Sigmoid colon (tissue), 7 donors: ENCODE data around the gene NAA80. TPM values are rescaled to one million over a fixed set of nuclear protein-coding genes. Genes with fewer than 3 reads are reported as not detected.

ENCODE experiments used
- DNase-seq: peaks from one replicate; pipeline ENCODE4 v3.0.0-alpha.2; 2019
- H3K27ac ChIP-seq, 4 donors: fragments of 200-600 bp; sonication (generic); one replicate each; pipeline ENCODE4 v1.5.1; 2016 to 2019; ENCODE audit warnings: mild to moderate bottlenecking in 1 of 4
- H3K27me3 ChIP-seq, 3 donors: fragments of 200-600 bp; sonication (generic); one replicate each; pipeline ENCODE4 v1.5.1; 2019; ENCODE audit warnings: mild to moderate bottlenecking in 1 of 3
- H3K36me3 ChIP-seq, 4 donors: fragments of 200-600 bp; sonication (generic); one replicate each; pipeline ENCODE4 v1.5.1; 2016 to 2019
- H3K4me1 ChIP-seq, 4 donors: fragments of 200-600 bp; sonication (generic); one replicate each; pipeline ENCODE4 v1.5.1; 2017 to 2019
- H3K4me3 ChIP-seq, 4 donors: fragments of 200-600 bp; sonication (generic); one replicate each; pipeline ENCODE4 v1.5.1; 2017 to 2019; ENCODE audit warnings: mild to moderate bottlenecking in 2 of 4, moderate library complexity in 1 of 4
- H3K9me3 ChIP-seq, 4 donors: fragments of 200-600 bp in 3 of 4; sonication (generic) in 3 of 4; one replicate each; pipeline versions ENCODE4 v1.5.1 to v1.6.1; 2013 to 2019
- EP300 ChIP-seq, 4 donors: sonication (generic); formaldehyde crosslinking; IDR thresholded peaks; one replicate each; pipeline ENCODE4 v1.6.1; 2017; ENCODE audit warnings: antibody characterized with exemption in 4 of 4
- POLR2A ChIP-seq, 2 donors: fragments of 450-650 bp; IDR thresholded peaks; one replicate each; pipeline ENCODE4 v1.6.1; 2016; ENCODE audit warnings: antibody characterized with exemption in 2 of 2, mild to moderate bottlenecking in 2 of 2, moderate library complexity in 2 of 2
- POLR2AphosphoS5 ChIP-seq, 4 donors: sonication (generic); formaldehyde crosslinking; IDR thresholded peaks; one replicate each; pipeline ENCODE4 v1.6.1; 2017; ENCODE audit warnings: antibody characterized with exemption in 4 of 4
- WGBS, 2 donors: extraction: QIAGEN DNeasy Blood & Tissue Kit; methylation state at CpG; one replicate each; pipeline ENCODE4 v1.1.7; 2013; 5-methylcytosine and 5-hydroxymethylcytosine counted together
- intact Hi-C: fragments of 100-400 bp; cut with DNase I; formaldehyde crosslinking; loops from one replicate; pipeline ENCODE4 v1.15.1; 2023
- polyA plus RNA-seq, 3 donors: library from polyadenylated mRNA; stranded (reverse); fragments of 200-250 nt; gene quantifications; one replicate each; pipeline ENCODE4 v1.2.3, GENCODE V29; 2013
- total RNA-seq, 4 donors: library from RNA; depleted of rRNA; stranded (reverse); fragments of >200 nt; gene quantifications; one replicate each; pipeline ENCODE4 v1.1.0, GENCODE V29; 2016
- TF ChIP-seq, protein P1 (sequence below), 4 experiments: fragments of 450-650 bp in 3 of 4; fragments of 200-600 bp in 1 of 4; IDR thresholded peaks; one replicate each; pipeline ENCODE4 v1.5.1; 2016 to 2019; ENCODE audit warnings: antibody characterized with exemption in 4 of 4, mild to moderate bottlenecking in 3 of 4, moderate library complexity in 2 of 4
- donor health status: healthy with polysubstance abuse.
- donor health status: Bipolar disorder and iron deficiency.
- donor health status: healthy.

The NAA80 gene
- total and polyA plus RNA-seq, 7 donors = 3.5 to 9.5 (median 6.4) TPM

GRCh38 chr3:50340147-50340447 is 40.9 kb upstream of the NAA80 start:
- H3K27me3 ChIP-seq = no peaks in the 10 kb centered on the region
- peak overlapping the region; percentile 93 to 100 (median 98) for H3K27ac ChIP-seq
- H3K9me3 ChIP-seq = no peaks in the 10 kb centered on the region
- H3K4me3 ChIP-seq = peak overlapping the region; percentile 34 to 62 (median 54)
- 23 to 55% methylated on average over 9 of the region's 9 CpGs for WGBS, 2 donors
- intact Hi-C loops = no loop called here
- no peaks in the 10 kb centered on the region for H3K36me3 ChIP-seq
- DNase-seq = no peak
- no peak for TF ChIP-seq POLR2AphosphoS5 (IDR thresholded peaks at IDR 0.05)
- no peak for TF ChIP-seq EP300 (IDR thresholded peaks at IDR 0.05)
- TF ChIP-seq POLR2A (IDR thresholded peaks at IDR 0.05) = no peak
- TF ChIP-seq, protein P1, sequence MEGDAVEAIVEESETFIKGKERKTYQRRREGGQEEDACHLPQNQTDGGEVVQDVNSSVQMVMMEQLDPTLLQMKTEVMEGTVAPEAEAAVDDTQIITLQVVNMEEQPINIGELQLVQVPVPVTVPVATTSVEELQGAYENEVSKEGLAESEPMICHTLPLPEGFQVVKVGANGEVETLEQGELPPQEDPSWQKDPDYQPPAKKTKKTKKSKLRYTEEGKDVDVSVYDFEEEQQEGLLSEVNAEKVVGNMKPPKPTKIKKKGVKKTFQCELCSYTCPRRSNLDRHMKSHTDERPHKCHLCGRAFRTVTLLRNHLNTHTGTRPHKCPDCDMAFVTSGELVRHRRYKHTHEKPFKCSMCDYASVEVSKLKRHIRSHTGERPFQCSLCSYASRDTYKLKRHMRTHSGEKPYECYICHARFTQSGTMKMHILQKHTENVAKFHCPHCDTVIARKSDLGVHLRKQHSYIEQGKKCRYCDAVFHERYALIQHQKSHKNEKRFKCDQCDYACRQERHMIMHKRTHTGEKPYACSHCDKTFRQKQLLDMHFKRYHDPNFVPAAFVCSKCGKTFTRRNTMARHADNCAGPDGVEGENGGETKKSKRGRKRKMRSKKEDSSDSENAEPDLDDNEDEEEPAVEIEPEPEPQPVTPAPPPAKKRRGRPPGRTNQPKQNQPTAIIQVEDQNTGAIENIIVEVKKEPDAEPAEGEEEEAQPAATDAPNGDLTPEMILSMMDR (IDR thresholded peaks at IDR 0.05) = no peak
- peaks cover 0 to 61% (median 59%) of the 10 kb centered on the region in 4 donors for H3K4me1 ChIP-seq

GRCh38 chr3:50339485-50340146 is 40.4 kb upstream of the NAA80 start:
- peak overlapping the region; percentile 93 to 100 (median 98) for H3K27ac ChIP-seq
- no peak for DNase-seq
- intact Hi-C loops = no loop called here
- H3K9me3 ChIP-seq = no peaks in the 10 kb centered on the region
- H3K4me1 ChIP-seq = peaks cover 0 to 63% (median 61%) of the 10 kb centered on the region in 4 donors
- no peak for TF ChIP-seq EP300 (IDR thresholded peaks at IDR 0.05)
- TF ChIP-seq POLR2A (IDR thresholded peaks at IDR 0.05) = no peak
- TF ChIP-seq, protein P1 (IDR thresholded peaks at IDR 0.05) = no peak
- no peak for TF ChIP-seq POLR2AphosphoS5 (IDR thresholded peaks at IDR 0.05)
- WGBS, 2 donors = 67 to 82% methylated on average over 14 of the region's 14 CpGs
- no peaks in the 10 kb centered on the region for H3K36me3 ChIP-seq
- peak overlapping the region; percentile 34 to 62 (median 54) for H3K4me3 ChIP-seq
- no peaks in the 10 kb centered on the region for H3K27me3 ChIP-seq

- no peaks in the 10 kb centered on the region for H3K27me3 ChIP-seq
- no peaks in the 10 kb centered on the region for H3K36me3 ChIP-seq
- WGBS, 2 donors = 54 to 76% methylated on average over 5 of the region's 5 CpGs
- H3K27ac ChIP-seq = peak overlapping the region; percentile 93 to 100 (median 98)
- intact Hi-C loops = no loop called here
- peak overlapping the region in 1 of 4 donors; percentile 83 for H3K4me3 ChIP-seq
- peaks cover 0 to 70% (median 67%) of the 10 kb centered on the region in 4 donors for H3K4me1 ChIP-seq
- no peaks in the 10 kb centered on the region for H3K9me3 ChIP-seq
- no peak for DNase-seq
- TF ChIP-seq POLR2A (IDR thresholded peaks at IDR 0.05) (no peak), POLR2AphosphoS5 (IDR thresholded peaks at IDR 0.05) (no peak), EP300 (IDR thresholded peaks at IDR 0.05) (no peak)
- TF ChIP-seq, protein P1 (IDR thresholded peaks at IDR 0.05) = no peak
Observed at GRCh38 chr3:50338965-50339364, 39.8 kb upstream of the NAA80 start.

DNA sequence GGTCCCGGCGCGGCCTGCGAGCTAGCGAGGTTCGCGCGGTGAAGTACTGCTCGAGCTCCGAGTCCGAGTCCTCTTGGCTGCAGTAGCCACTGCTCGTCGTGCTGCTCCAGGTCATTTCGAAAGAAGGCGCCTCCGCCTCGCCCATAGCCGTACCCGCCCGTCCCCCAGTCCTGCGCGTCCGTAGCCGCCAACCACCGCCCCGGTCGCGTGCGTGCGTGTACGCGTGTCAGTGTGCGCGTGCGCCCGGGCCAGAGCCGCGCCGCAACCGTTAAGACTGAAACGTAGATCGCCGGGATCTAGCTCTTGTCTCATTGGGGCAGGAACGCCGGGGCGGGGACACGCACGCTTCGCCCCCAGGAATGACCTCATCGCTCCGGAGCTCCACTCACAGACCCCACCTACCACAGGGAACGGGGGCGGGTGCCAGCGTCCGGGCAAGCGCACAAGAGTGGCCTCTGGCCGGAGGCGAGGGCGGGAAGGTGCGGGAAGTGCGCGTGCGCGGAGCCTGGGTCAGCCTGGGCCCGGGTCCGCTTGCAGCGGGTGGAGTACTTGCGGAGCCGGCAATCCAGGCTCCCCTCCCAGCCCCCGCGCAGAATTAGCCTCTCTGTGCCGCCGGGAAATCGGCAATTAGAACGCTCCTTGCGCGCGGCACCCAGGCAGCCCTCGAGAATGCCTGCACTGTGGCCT is 38.1 kb upstream of the NAA80 start:
- intact Hi-C loops = no loop called here
- WGBS, 2 donors = 0% methylated on average over 79 of the region's 79 CpGs
- Histone ChIP-seq H3K4me1 (peaks cover 0 to 81% (median 79%) of the 10 kb centered on the region in 4 donors), H3K27ac (peak overlapping the region; percentile 93 to 100 (median 98)), H3K9me3 (no peaks in the 10 kb centered on the region), H3K27me3 (no peaks in the 10 kb centered on the region), H3K4me3 (peak overlapping the region; percentile 69 to 83 (median 77)), H3K36me3 (no peaks in the 10 kb centered on the region)
- TF ChIP-seq, protein P1 (IDR thresholded peaks at IDR 0.05) = no peak
- TF ChIP-seq POLR2A (IDR thresholded peaks at IDR 0.05) (peak; percentile 72 to 77), EP300 (IDR thresholded peaks at IDR 0.05) (no peak), POLR2AphosphoS5 (IDR thresholded peaks at IDR 0.05) (peak; percentile 93 to 98 (median 95))
- DNase-seq = peak; percentile 100
